Neural crest cell (in vitro differentiated cells): ENCODE results near the gene ADAMTS7. TPM values are rescaled to one million over a fixed set of nuclear protein-coding genes. Genes with fewer than 3 reads are reported as not detected.
A peak's percentile ranks its signal among the peaks of the same experiment; 100 is the strongest.

Source experiments
- DNase-seq: peaks from one replicate; pipeline ENCODE4 v3.0.0; 2021; ENCODE audit warnings: low read depth, mixed read lengths, low spot score
- H3K27ac Mint-ChIP-seq: one replicate; pipeline ENCODE4 v1.8.0; 2021; ENCODE audit warnings: mild to moderate bottlenecking, mixed read lengths; ENCODE audit not compliant: unreplicated experiment
- H3K27me3 Mint-ChIP-seq: 2 replicates; pipeline ENCODE4 v1.8.0; 2021; ENCODE audit warnings: low read depth, mild to moderate bottlenecking, mixed read lengths
- H3K36me3 Mint-ChIP-seq: 2 replicates; pipeline ENCODE4 v1.8.0; 2021; ENCODE audit warnings: low read depth, mild to moderate bottlenecking, mixed read lengths
- H3K4me1 Mint-ChIP-seq: 2 replicates; pipeline ENCODE4 v1.8.0; 2021; ENCODE audit warnings: mixed read lengths
- H3K4me3 Mint-ChIP-seq: one replicate; pipeline ENCODE4 v1.8.0; 2021; ENCODE audit warnings: mild to moderate bottlenecking, mixed read lengths
- H3K9me3 Mint-ChIP-seq: 2 replicates; pipeline ENCODE4 v1.8.0; 2021; ENCODE audit warnings: mixed read lengths
- CTCF ChIP-seq: fragments of 200-600 bp; sonication (generic); conservative IDR thresholded peaks from 2 replicates; pipeline ENCODE4 v1.5.0; 2021; ENCODE audit warnings: antibody characterized with exemption, mild to moderate bottlenecking
- long read RNA-seq: library from polyadenylated mRNA; unstranded; transcript quantifications from one replicate; pipeline ENCODE4 v2.0.0, GENCODE V29; 2020
- total RNA-seq: library from RNA; stranded (reverse); gene quantifications from 2 replicates; pipeline ENCODE4 v1.2.1, GENCODE V29; 2021

ADAMTS7 gene
- total RNA-seq = 62.9 and 68.2 TPM in 2 replicates
- long read RNA-seq, partial matches to known transcripts = 1 of 3 reads
- long read RNA-seq, other reads (novel, unspliced or antisense) = 2 of 3 reads

GRCh38 chr15:78811124-78811824 lies at the start of gene ADAMTS7:
TSS of gene ADAMTS7 (minus strand) at chr15:78811464. CDS start at chr15:78811220, 244 bp downstream.
- peak; percentile 89 for DNase-seq
- H3K9me3 Mint-ChIP-seq = peaks cover 3% of the 10 kb centered on the region
- no peaks in the 10 kb centered on the region for H3K27me3 Mint-ChIP-seq
- peak within 1 kb of the TSS; percentile 87 for H3K4me3 Mint-ChIP-seq
- peaks cover 33% of the 10 kb centered on the region for H3K4me1 Mint-ChIP-seq
- TF ChIP-seq CTCF = peak; percentile 74
- H3K36me3 Mint-ChIP-seq = peaks cover 3% of the 10 kb centered on the region
- peak within 1 kb of the TSS; percentile 84 for H3K27ac Mint-ChIP-seq

GRCh38 chr15:78859971-78860719 lies 48.9 kb upstream of the ADAMTS7 start:
- peaks cover 6% of the 10 kb centered on the region for H3K9me3 Mint-ChIP-seq
- H3K4me1 Mint-ChIP-seq = peaks cover 10% of the 10 kb centered on the region
- peak; percentile 88 for TF ChIP-seq CTCF
- peaks cover 5% of the 10 kb centered on the region for H3K36me3 Mint-ChIP-seq
- H3K27ac Mint-ChIP-seq = peak overlapping the region; percentile 94
- H3K4me3 Mint-ChIP-seq = peak overlapping the region; percentile 91
- H3K27me3 Mint-ChIP-seq = peaks cover 6% of the 10 kb centered on the region
- peak; percentile 75 for DNase-seq

GRCh38 chr15:78855746-78856145 lies 44.5 kb upstream of the ADAMTS7 start:
- Mint-ChIP-seq H3K9me3 (peaks cover 12% of the 10 kb centered on the region), H3K4me1 (peaks cover 36% of the 10 kb centered on the region), H3K36me3 (peaks cover 11% of the 10 kb centered on the region), H3K27me3 (peaks cover 6% of the 10 kb centered on the region), H3K27ac (no peak overlapping the region), H3K4me3 (no peak overlapping the region)
- no peak for TF ChIP-seq CTCF
- no peak for DNase-seq

GRCh38 chr15:78854833-78855372 lies 43.6 kb upstream of the ADAMTS7 start:
- no peak overlapping the region for H3K27ac Mint-ChIP-seq

More at GRCh38 chr15:78854833-78855372, 43.6 kb upstream of the ADAMTS7 start:
- H3K27me3 Mint-ChIP-seq = peaks cover under 1% of the 10 kb centered on the region
- DNase-seq = no peak
- no peak for TF ChIP-seq CTCF
- peaks cover 7% of the 10 kb centered on the region for H3K9me3 Mint-ChIP-seq
- H3K4me3 Mint-ChIP-seq = no peak overlapping the region
- peaks cover 36% of the 10 kb centered on the region for H3K4me1 Mint-ChIP-seq
- H3K36me3 Mint-ChIP-seq = peaks cover 7% of the 10 kb centered on the region
